ENCODE results near the gene CD99L2.

The CD99L2 gene, protein sequence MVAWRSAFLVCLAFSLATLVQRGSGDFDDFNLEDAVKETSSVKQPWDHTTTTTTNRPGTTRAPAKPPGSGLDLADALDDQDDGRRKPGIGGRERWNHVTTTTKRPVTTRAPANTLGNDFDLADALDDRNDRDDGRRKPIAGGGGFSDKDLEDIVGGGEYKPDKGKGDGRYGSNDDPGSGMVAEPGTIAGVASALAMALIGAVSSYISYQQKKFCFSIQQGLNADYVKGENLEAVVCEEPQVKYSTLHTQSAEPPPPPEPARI

DNA sequence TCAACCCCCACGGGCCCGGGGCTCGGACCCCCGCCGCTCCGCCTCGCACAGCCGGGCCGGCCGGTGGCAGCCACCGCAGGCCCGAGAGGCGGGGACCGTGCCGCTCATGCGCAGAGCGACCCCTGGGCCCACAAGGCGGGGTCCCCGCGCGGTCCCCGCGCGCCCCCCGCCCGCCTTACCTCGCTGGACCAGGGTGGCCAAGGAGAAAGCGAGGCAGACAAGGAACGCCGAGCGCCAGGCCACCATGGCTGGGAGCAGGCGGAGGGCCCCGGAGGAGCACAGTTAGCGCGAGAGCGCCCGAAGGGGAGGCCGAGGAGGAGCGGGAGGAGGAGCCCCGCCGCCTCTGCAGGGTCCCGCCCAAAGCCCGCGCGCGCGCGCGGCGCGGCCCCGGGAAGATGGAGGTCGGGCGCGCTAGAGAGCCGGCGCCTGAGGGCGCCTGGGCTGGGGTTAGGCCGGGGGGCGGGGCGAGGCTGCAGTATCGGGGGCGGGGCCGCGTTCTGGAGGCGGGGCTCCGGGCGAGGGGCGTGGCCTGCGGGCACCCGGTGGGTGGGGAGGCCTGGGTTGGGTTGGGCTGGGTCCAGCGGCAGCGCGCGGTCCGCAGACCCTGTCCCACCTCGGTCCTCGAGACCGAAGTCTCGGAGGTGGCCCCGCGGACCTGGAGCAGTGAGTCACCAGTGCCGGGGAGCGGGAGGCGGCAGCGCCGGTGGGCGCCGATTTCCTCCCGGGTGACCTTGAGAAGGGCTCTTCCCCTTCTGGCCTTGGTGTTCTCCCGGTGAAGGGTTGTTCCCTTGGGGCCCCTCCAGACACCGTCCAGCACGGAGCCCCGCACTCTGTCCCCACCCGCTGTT lies at the start of gene CD99L2:
Gene CD99L2 (minus strand): TSS at position 326 of the 848 bp plus-strand sequence. CDS start 80 bp downstream, at position 246.
- peak; percentile 81 to 85 (median 83) for DNase-seq (ENCODE audit: low read depth in 3 of 3)

DNA sequence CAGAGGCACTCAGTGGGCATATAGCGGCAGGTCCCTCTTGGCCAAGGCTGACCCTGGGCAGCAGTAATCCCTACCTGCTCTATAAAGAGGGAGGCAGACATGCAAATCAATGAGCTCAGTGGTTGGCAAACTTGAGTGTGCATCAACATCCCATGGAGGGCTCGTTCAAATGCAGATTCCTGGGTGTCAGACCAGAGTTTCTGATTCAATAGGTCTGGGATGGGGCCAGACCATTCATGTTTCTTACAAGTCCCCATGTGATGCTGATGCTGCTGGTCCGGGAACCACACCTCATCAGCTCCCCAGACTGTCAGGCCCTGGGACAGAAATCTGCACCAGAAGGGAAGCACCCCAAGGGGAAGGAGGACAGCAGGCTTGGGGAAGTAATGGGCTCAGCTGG lies 45.8 kb upstream of the CD99L2 start:
- DNase-seq (ENCODE audit: low read depth in 3 of 3), result no peak

GRCh38 chrX:150942942-150943594 lies 44.6 kb upstream of the CD99L2 start:
- no peak for DNase-seq (ENCODE audit: low read depth in 3 of 3)

GRCh38 chrX:150941580-150941979 lies 43.1 kb upstream of the CD99L2 start:
- DNase-seq (ENCODE audit: low read depth in 3 of 3), result no peak

GRCh38 chrX:150940844-150941495 lies 42.5 kb upstream of the CD99L2 start:
- no peak for DNase-seq (ENCODE audit: low read depth in 3 of 3)

DNA sequence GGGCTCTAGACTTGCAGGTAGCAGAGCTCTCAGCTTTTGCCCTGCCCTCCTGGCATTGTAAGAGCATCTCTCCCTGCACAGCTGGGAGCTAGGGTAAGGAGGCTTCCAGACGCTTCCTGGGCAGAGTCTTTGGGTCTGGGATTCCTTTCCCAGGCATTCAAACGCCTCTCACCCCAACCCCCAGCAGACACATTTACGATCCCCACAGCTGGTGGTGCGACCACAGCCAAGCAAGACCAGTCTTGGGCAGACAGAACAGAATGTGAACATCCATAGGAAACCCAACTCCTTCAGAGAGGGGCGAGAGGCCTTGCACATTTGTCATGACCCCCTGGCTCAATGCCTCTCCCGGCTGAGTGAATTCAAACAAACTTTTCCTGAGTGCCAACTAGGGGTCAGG lies 38.1 kb upstream of the CD99L2 start:
- DNase-seq (ENCODE audit: low read depth in 3 of 3), result no peak

- no peak for DNase-seq (ENCODE audit: low read depth in 3 of 3)
Measured at GRCh38 chrX:150935467-150935866, 37.0 kb upstream of the CD99L2 start.

DNA sequence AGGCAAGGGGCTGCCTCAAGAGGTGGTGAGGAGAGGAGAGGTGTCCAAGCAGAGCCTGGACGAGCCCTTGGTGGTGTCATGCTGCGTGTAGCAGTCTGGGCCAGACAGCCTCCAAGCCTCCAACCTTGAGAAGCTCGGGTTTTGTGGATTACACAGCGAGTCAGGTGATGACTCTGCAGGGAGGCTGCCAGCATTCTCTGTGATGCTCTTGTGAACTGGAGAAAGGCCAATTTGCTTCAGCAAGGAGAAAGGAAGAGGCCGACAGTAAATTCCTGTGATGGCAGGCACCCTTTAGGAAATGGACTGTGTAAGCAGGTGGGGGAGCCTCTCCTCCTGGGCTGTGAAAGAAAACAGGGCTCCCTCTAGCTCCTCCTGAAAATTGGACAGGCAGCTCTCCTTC lies 36.0 kb upstream of the CD99L2 start:
- no peak for DNase-seq (ENCODE audit: low read depth in 3 of 3)

DNA sequence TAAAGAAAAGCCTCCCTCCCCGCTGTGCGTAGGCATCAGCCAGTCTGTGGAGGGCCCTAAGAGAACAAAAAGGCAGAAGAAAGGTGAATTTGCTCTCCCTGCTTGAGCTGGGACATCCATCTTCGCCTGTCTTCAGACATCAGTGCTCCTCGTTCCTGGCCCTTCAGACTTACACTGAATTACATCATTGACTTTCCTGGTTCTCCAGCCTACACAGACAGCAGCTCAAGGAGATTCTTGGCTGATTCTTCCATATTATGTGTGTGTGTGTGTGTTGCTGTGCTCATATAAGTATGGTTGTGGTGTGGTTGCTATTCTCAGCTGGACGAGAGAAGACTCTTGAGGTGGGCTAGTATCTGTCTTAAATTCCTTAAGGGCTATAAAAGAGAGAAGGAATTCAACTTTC lies 35.5 kb upstream of the CD99L2 start:
- no peak for DNase-seq (ENCODE audit: low read depth in 3 of 3)

GRCh38 chrX:150929058-150929457 lies 30.6 kb upstream of the CD99L2 start:
- no peak for DNase-seq (ENCODE audit: low read depth in 3 of 3)

GRCh38 chrX:150926791-150927190 lies 28.3 kb upstream of the CD99L2 start:
- no peak for DNase-seq (ENCODE audit: low read depth in 3 of 3)

- DNase-seq (ENCODE audit: low read depth in 3 of 3), result no peak
Measured at GRCh38 chrX:150926304-150926703, 27.8 kb upstream of the CD99L2 start.

DNA sequence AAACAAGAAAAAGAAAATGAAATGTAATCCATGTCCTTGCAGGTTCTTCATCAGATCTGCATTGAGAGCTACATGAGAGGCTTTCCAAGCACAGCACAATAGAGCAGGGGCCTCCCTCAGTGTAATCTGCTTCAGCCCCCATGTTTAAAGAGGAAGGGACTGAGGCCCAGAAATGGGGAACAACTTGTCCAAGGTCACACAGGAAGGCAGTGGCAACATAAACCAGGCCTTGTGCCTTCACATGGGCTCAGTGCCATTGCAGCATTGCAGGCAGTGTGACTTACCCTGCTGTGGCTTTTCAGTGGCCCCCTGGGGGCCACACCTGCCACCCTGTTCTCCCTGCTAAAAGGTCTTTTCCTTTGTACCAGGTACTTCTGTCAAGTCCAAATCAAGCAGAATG lies 20.9 kb upstream of the CD99L2 start:
- DNase-seq (ENCODE audit: low read depth in 3 of 3), result no peak

- DNase-seq (ENCODE audit: low read depth in 3 of 3), result no peak
Measured at GRCh38 chrX:150913511-150913910, 15.0 kb upstream of the CD99L2 start.

DNA sequence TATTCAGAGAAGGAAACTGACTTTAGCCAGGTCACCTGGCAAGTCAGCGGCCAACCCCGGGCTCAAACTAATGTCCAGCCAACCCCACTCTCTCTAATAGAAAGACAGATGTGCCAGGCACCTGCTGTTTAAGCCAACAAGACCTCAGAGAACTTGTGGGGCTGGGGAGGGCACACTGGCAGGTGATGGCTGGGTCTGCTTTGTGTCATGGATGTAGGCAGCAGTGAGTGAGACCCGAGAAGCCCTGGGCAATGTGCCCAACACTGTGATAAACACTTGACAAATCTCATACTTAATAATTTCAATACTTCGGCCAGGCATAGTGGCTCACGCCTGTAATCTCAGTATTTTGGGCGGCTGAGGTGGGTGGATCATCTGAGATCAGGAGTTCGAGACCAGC lies 9.0 kb upstream of the CD99L2 start:
- DNase-seq (ENCODE audit: low read depth in 3 of 3), result no peak

- DNase-seq (ENCODE audit: low read depth in 3 of 3), result no peak
Measured at GRCh38 chrX:150906694-150907093, 8.2 kb upstream of the CD99L2 start.

GRCh38 chrX:150905293-150905692 lies 6.8 kb upstream of the CD99L2 start:
- no peak for DNase-seq (ENCODE audit: low read depth in 3 of 3)

DNA sequence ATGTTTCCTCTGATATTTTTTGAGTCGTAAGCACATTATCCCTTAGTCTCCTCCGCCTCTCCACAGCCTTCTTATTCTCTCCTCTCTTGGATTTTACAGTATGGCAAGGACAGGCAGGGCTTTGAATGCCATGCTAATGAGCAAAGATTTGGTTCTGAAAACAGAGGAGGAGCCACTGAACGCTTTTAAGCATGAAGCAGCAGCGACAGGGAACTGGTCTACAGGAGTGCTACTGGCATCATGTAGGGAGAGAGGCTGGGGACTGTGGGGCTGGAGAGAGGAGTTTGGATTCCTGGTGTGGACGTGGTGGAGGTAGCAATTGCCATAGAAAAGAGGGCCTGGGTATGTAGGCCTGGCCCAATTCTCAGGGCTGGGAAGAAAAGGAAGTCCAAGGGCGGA lies 4.6 kb upstream of the CD99L2 start:
- no peak for DNase-seq (ENCODE audit: low read depth in 3 of 3)

DNA sequence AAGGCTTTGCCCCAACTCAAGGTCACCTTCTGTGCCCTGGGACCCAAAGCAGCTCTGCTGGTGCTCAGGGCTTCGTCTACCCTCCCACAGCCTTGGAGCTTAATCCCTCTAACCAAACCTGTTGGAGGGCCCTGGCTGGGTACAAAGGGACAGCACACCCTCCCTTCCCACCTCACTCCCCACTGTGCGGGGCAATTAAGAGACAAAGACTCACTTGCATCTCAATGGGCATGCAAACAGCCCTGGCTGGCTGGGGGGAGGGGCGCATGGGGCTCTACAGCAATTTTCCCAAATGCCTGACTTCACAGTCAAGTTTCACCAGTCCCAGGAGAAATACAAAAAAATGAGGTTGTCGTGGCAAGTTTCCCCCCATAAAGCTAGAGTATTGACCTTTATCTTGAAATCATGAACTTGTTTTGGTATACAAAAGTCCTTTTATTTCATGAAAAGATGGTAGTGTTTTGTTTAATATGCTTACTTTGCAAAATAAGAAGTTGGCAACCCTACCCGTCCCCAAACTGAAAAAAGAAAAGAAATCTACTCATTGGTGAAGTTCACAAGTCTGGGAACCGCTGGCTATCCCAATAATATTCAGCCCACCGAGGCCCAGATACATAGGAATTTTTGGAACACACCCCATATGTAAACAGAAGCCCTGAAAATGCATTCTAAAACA lies 4.1 kb upstream of the CD99L2 start:
- DNase-seq (ENCODE audit: low read depth in 3 of 3), result no peak

- peak in 1 of 3 experiments; percentile 0 for DNase-seq (ENCODE audit: low read depth in 3 of 3)
Measured at GRCh38 chrX:150899191-150899757, 806 bp upstream of the CD99L2 start.
